Calu3 (cell line): ENCODE data around the gene SEMA3B. TPM values are rescaled to one million over a fixed set of nuclear protein-coding genes. Genes with fewer than 3 reads are reported as not detected.

Experiments
- BruUV-seq: library from RNA; stranded (reverse); fragments of 400-500 nt; replicated peaks from 2 replicates; lab custom pipeline; 2021; lab: Mats Ljungman, UMichigan
- CTCF ChIA-PET: fragments of 300-600 bp; sonication (Branson Sonifier 250); formaldehyde crosslinking; loops from one replicate; lab custom pipeline; 2022; ENCODE audit warnings: antibody characterized with exemption; lab: Charles Lee
- DNase-seq: peaks from one replicate; pipeline ENCODE4 v3.0.0; 2022
- H3K27ac Mint-ChIP-seq: one replicate; pipeline ENCODE4 v1.8.0; 2022; ENCODE audit warnings: mixed read lengths; ENCODE audit not compliant: unreplicated experiment
- H3K27me3 Mint-ChIP-seq: one replicate; pipeline ENCODE4 v1.8.0; 2022; ENCODE audit warnings: mixed read lengths; ENCODE audit not compliant: unreplicated experiment
- H3K36me3 Mint-ChIP-seq: one replicate; pipeline ENCODE4 v1.8.0; 2022; ENCODE audit warnings: mild to moderate bottlenecking, moderate library complexity, mixed read lengths; ENCODE audit not compliant: insufficient read depth, unreplicated experiment
- H3K4me1 Mint-ChIP-seq: one replicate; pipeline ENCODE4 v1.8.0; 2022; ENCODE audit warnings: mild to moderate bottlenecking, low read depth, mixed read lengths; ENCODE audit not compliant: unreplicated experiment
- H3K4me3 Mint-ChIP-seq: one replicate; pipeline ENCODE4 v1.8.0; 2022; ENCODE audit warnings: mild to moderate bottlenecking, low read depth, moderate library complexity, mixed read lengths; ENCODE audit not compliant: unreplicated experiment
- H3K9me3 Mint-ChIP-seq: one replicate; pipeline ENCODE4 v1.8.0; 2022; ENCODE audit warnings: low read depth, mixed read lengths; ENCODE audit not compliant: unreplicated experiment
- CTCF ChIP-seq: fragments of 200-600 bp; IDR thresholded peaks from one replicate; pipeline ENCODE4 v1.8.0; 2022; ENCODE audit warnings: antibody characterized with exemption; ENCODE audit not compliant: unreplicated experiment
- intact Hi-C: fragments of 100-400 bp; cut with micrococcal nuclease; formaldehyde crosslinking; loops from one replicate; pipeline ENCODE4 v1.10.0; 2022; ENCODE audit not compliant: unreplicated experiment
- total RNA-seq: library from RNA; stranded (reverse); gene quantifications from 2 replicates; pipeline ENCODE4 v1.2.3, GENCODE V29; 2022

SEMA3B gene
- total RNA-seq, 1 experiment from 2014 or later = 20.3 TPM

DNA sequence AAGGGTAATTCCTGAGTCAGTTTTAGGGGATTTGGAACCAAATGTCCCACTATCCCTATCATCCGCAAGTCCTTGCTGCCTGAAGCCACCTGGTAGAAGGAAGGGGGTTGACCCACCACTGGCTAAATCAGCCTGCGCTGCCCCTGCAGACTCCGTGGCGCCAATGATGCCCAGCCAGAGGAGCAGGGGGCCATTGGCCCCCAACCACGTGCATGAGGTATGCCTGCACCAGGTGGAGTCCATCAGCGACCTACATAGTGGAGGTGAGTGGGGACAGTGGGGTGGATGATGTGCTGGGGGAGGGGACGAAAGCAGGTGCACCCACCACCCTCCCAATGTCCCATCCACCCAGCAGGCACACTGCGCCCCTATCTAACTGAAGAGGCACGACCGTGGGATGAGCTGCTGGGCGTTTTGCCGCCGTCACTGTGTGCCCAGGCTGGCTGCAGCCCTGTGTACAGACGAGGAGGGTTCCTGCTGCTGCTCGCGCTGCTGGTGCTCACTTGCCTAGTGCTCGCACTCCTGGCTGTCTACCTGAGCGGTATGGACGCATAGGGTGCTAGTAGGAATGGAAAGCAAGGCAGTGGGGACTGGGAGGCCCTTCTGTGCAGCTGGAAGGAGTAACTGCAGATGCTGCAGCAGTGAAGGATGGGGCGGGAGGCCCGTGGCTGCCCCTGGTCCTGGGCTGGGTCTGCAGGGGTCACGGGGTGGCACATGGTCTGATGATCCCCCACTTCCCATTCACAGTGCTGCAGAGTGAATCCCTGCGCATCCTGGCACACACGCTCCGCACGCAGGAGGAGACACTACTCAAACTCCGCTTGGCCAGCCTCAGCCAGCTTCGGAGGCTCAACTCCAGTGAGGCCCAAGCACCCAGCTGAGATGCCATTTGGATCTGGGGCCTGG is 17.6 kb downstream of the SEMA3B start:
- no peak overlapping the region for H3K4me3 Mint-ChIP-seq
- intact Hi-C loops = no loop called here
- H3K4me1 Mint-ChIP-seq = peaks cover 8% of the 10 kb centered on the region
- H3K9me3 Mint-ChIP-seq = no peaks in the 10 kb centered on the region
- H3K27me3 Mint-ChIP-seq = no peaks in the 10 kb centered on the region
- no TSS peak for BruUV-seq
- no peak for TF ChIP-seq CTCF
- no peak for DNase-seq
- no peak overlapping the region for H3K27ac Mint-ChIP-seq
- H3K36me3 Mint-ChIP-seq = peaks cover 30% of the 10 kb centered on the region
- CTCF ChIA-PET = no interaction called here

DNA sequence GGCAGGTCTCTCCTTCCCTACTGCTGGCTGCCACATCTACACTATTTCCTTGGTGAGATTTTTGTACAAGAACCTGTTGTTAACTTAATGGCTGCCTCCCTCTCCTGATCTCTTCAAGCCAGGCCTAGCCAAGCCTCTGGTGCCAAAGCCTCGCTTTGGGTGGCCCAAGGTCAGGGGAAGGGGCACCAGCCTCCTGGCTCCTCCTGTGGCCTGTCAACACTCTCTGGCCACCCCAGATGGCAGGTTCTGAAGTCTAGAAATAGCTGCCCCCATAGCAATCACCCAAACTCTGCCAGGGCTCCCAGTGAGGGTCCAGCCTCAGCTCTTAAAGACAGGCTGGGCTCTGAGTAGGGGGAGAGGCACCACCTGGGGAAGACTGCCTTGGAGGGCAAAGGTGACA is 18.3 kb downstream of the SEMA3B start:
- no peak overlapping the region for H3K4me3 Mint-ChIP-seq
- DNase-seq = no peak
- intact Hi-C loops = no loop called here
- H3K4me1 Mint-ChIP-seq = peaks cover 9% of the 10 kb centered on the region
- TF ChIP-seq CTCF = no peak
- H3K27me3 Mint-ChIP-seq = no peaks in the 10 kb centered on the region
- no peaks in the 10 kb centered on the region for H3K9me3 Mint-ChIP-seq
- CTCF ChIA-PET = no interaction called here
- H3K27ac Mint-ChIP-seq = no peak overlapping the region
- no TSS peak for BruUV-seq
- peaks cover 37% of the 10 kb centered on the region for H3K36me3 Mint-ChIP-seq

GRCh38 chr3:50288387-50289007 is 19.6 kb downstream of the SEMA3B start:
- Mint-ChIP-seq H3K4me3 (no peak overlapping the region), H3K27me3 (no peaks in the 10 kb centered on the region), H3K9me3 (no peaks in the 10 kb centered on the region), H3K36me3 (peaks cover 43% of the 10 kb centered on the region), H3K27ac (no peak overlapping the region), H3K4me1 (peaks cover 19% of the 10 kb centered on the region)
- no peak for DNase-seq
- TF ChIP-seq CTCF = no peak
- intact Hi-C loops = no loop called here
- CTCF ChIA-PET = no interaction called here
- BruUV-seq = no TSS peak

GRCh38 chr3:50289130-50289529 is 20.2 kb downstream of the SEMA3B start:
- Mint-ChIP-seq H3K9me3 (no peaks in the 10 kb centered on the region), H3K27me3 (no peaks in the 10 kb centered on the region), H3K36me3 (peaks cover 43% of the 10 kb centered on the region), H3K4me3 (no peak overlapping the region), H3K27ac (no peak overlapping the region), H3K4me1 (peaks cover 19% of the 10 kb centered on the region)
- no peak for TF ChIP-seq CTCF
- BruUV-seq = no TSS peak
- intact Hi-C loops = no loop called here
- CTCF ChIA-PET = no interaction called here
- no peak for DNase-seq
